Liver (tissue), 3 donors: ENCODE results near the gene JPH4.

ENCODE experiments used
- EGR1 ChIP-seq, 2 donors: IDR thresholded peaks; 2 replicates each; pipeline ENCODE4 v1.6.1; 2016 to 2018; ENCODE audit warnings: antibody characterized with exemption in 2 of 2, low read depth in 2 of 2
- FOXA1 ChIP-seq: IDR thresholded peaks from 2 replicates; pipeline ENCODE4 v1.6.1; 2016; ENCODE audit warnings: antibody characterized with exemption
- GABPA ChIP-seq, 2 donors: IDR thresholded peaks in 1 of 2; conservative IDR thresholded peaks in 1 of 2; 2 replicates each; pipeline ENCODE4 v1.6.1; 2016; ENCODE audit warnings: antibody characterized with exemption in 2 of 2, mild to moderate bottlenecking in 1 of 2, moderate library complexity in 1 of 2
- HNF4A ChIP-seq, 2 donors: conservative IDR thresholded peaks; 2 replicates each; pipeline ENCODE4 v1.6.1; 2016; ENCODE audit warnings: antibody characterized with exemption in 2 of 2, mild to moderate bottlenecking in 2 of 2
- JUND ChIP-seq, 2 donors: IDR thresholded peaks; 2 replicates each; pipeline ENCODE4 v1.6.1; 2016; ENCODE audit warnings: antibody characterized with exemption in 2 of 2
- NR2F2 ChIP-seq: IDR thresholded peaks from 2 replicates; pipeline ENCODE4 v1.6.1; 2016; ENCODE audit warnings: antibody characterized with exemption
- RAD21 ChIP-seq, 2 donors: IDR thresholded peaks; 2 replicates each; pipeline ENCODE4 v1.6.1; 2016; ENCODE audit warnings: antibody characterized with exemption in 2 of 2, mild to moderate bottlenecking in 2 of 2
- SP1 ChIP-seq: IDR thresholded peaks from 2 replicates; pipeline ENCODE4 v1.6.1; 2018; ENCODE audit warnings: antibody characterized with exemption, mild to moderate bottlenecking
- TAF1 ChIP-seq: conservative IDR thresholded peaks from 2 replicates; pipeline ENCODE4 v1.6.1; 2016; ENCODE audit warnings: antibody characterized with exemption, mild to moderate bottlenecking
- TF ChIP-seq, protein P1 (sequence below): fragments of 150-350 bp; IDR thresholded peaks from 2 replicates; pipeline ENCODE4 v1.5.1; 2017; ENCODE audit warnings: improper control_type of control experiment, low read depth, low read length; ENCODE audit not compliant: missing input control
- TF ChIP-seq, protein P2 (sequence below): IDR thresholded peaks from 2 replicates; pipeline ENCODE4 v1.6.1; 2016; ENCODE audit warnings: antibody characterized with exemption
- TF ChIP-seq, protein P3 (sequence below): IDR thresholded peaks from 2 replicates; pipeline ENCODE4 v1.6.1; 2016; ENCODE audit warnings: antibody characterized with exemption
- TF ChIP-seq, protein P4 (sequence below): IDR thresholded peaks from 2 replicates; pipeline ENCODE4 v1.6.1; 2016; ENCODE audit warnings: antibody characterized with exemption, mild to moderate bottlenecking
- TF ChIP-seq, protein P5 (sequence below): IDR thresholded peaks from 2 replicates; pipeline ENCODE4 v1.6.1; 2016; ENCODE audit warnings: antibody characterized with exemption
- donor health status: healthy.
- donor health status: healthy.

DNA sequence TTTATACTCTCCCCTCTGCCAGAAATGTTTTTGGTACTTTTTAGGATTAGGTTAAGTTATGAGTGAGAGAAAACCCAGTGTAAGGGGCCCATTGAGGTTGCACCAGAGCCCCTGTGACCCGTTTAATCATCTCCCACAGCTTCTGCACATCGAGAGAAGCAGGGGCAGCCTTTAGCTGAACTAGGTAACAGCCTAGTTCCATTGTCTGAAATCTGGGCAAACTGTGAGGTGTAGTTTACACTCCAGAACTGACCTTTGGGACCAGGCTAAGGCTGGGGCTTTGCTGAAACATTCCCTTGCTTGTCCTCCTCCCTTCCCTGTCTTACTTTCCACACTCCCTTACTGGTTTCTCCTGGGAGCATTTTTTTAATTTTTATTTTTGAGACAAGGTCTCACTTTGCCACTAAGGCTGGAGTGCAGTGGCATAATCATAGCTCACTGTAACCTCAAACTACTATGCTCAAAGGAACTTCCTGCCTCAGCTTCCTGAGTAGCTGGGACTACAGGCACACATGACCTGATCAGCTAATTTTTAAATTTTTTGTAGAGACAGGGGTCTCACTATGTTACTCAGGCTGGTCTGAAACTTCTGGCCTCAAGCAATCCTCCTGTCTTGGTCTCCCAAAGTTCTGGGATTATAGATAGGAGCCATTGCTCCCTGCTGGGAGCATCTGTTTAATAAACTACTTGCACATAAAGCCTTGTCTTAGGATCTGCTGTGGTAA, 31.7 kb upstream of the JPH4 start:
- TF ChIP-seq, protein P1, sequence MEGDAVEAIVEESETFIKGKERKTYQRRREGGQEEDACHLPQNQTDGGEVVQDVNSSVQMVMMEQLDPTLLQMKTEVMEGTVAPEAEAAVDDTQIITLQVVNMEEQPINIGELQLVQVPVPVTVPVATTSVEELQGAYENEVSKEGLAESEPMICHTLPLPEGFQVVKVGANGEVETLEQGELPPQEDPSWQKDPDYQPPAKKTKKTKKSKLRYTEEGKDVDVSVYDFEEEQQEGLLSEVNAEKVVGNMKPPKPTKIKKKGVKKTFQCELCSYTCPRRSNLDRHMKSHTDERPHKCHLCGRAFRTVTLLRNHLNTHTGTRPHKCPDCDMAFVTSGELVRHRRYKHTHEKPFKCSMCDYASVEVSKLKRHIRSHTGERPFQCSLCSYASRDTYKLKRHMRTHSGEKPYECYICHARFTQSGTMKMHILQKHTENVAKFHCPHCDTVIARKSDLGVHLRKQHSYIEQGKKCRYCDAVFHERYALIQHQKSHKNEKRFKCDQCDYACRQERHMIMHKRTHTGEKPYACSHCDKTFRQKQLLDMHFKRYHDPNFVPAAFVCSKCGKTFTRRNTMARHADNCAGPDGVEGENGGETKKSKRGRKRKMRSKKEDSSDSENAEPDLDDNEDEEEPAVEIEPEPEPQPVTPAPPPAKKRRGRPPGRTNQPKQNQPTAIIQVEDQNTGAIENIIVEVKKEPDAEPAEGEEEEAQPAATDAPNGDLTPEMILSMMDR = no peak
- TF ChIP-seq, protein P2, sequence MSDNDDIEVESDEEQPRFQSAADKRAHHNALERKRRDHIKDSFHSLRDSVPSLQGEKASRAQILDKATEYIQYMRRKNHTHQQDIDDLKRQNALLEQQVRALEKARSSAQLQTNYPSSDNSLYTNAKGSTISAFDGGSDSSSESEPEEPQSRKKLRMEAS = no peak
- TF ChIP-seq HNF4A (conservative IDR thresholded peaks at IDR 0.05) = peak; percentile 68 to 74
- TF ChIP-seq GABPA (IDR thresholded peaks at IDR 0.05 in 1 of 2, conservative IDR thresholded peaks at IDR 0.05 in 1 of 2) = no peak
- no peak for TF ChIP-seq RAD21 (IDR thresholded peaks at IDR 0.05)
- no peak for TF ChIP-seq EGR1 (IDR thresholded peaks at IDR 0.05; ENCODE audit: low read depth in 2 of 2)
- no peak for TF ChIP-seq NR2F2
- TF ChIP-seq, protein P3, sequence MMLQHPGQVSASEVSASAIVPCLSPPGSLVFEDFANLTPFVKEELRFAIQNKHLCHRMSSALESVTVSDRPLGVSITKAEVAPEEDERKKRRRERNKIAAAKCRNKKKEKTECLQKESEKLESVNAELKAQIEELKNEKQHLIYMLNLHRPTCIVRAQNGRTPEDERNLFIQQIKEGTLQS = no peak
- TF ChIP-seq SP1 = peak; percentile 72
- TF ChIP-seq JUND (IDR thresholded peaks at IDR 0.05) = no peak
- TF ChIP-seq, protein P4, sequence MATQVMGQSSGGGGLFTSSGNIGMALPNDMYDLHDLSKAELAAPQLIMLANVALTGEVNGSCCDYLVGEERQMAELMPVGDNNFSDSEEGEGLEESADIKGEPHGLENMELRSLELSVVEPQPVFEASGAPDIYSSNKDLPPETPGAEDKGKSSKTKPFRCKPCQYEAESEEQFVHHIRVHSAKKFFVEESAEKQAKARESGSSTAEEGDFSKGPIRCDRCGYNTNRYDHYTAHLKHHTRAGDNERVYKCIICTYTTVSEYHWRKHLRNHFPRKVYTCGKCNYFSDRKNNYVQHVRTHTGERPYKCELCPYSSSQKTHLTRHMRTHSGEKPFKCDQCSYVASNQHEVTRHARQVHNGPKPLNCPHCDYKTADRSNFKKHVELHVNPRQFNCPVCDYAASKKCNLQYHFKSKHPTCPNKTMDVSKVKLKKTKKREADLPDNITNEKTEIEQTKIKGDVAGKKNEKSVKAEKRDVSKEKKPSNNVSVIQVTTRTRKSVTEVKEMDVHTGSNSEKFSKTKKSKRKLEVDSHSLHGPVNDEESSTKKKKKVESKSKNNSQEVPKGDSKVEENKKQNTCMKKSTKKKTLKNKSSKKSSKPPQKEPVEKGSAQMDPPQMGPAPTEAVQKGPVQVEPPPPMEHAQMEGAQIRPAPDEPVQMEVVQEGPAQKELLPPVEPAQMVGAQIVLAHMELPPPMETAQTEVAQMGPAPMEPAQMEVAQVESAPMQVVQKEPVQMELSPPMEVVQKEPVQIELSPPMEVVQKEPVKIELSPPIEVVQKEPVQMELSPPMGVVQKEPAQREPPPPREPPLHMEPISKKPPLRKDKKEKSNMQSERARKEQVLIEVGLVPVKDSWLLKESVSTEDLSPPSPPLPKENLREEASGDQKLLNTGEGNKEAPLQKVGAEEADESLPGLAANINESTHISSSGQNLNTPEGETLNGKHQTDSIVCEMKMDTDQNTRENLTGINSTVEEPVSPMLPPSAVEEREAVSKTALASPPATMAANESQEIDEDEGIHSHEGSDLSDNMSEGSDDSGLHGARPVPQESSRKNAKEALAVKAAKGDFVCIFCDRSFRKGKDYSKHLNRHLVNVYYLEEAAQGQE = peak; percentile 97
- TF ChIP-seq, protein P5, sequence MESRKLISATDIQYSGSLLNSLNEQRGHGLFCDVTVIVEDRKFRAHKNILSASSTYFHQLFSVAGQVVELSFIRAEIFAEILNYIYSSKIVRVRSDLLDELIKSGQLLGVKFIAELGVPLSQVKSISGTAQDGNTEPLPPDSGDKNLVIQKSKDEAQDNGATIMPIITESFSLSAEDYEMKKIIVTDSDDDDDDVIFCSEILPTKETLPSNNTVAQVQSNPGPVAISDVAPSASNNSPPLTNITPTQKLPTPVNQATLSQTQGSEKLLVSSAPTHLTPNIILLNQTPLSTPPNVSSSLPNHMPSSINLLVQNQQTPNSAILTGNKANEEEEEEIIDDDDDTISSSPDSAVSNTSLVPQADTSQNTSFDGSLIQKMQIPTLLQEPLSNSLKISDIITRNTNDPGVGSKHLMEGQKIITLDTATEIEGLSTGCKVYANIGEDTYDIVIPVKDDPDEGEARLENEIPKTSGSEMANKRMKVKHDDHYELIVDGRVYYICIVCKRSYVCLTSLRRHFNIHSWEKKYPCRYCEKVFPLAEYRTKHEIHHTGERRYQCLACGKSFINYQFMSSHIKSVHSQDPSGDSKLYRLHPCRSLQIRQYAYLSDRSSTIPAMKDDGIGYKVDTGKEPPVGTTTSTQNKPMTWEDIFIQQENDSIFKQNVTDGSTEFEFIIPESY = no peak
- no peak for TF ChIP-seq TAF1
- TF ChIP-seq FOXA1 = no peak
